Measurements from ENCODE around the gene PRRT3.
A peak's percentile ranks its signal among the peaks of the same experiment; 100 is the strongest.
"Not testable (repeated sequence)": the region's sequence is repeated elsewhere in the genome, so short reads cannot be mapped to it uniquely, and the experiment has no call there.

PRRT3 gene

GRCh38 chr3:9948586-9948985 is 3.6 kb downstream of the PRRT3 start:
- no peak for DNase-seq (ENCODE audit: low read depth, low spot score)
- H3K27ac ChIP-seq, result no peak overlapping the region

- DNase-seq (ENCODE audit: low read depth, low spot score), result no peak
- H3K27ac ChIP-seq, result no peak overlapping the region
Observed at GRCh38 chr3:9947025-9947995, 4.9 kb downstream of the PRRT3 start.

GRCh38 chr3:9946112-9947024 is 5.8 kb downstream of the PRRT3 start:
- no peak overlapping the region for H3K27ac ChIP-seq
- peak; percentile 26 for DNase-seq (ENCODE audit: low read depth, low spot score)

GRCh38 chr3:9945358-9945757 is 6.8 kb downstream of the PRRT3 start:
- no peak overlapping the region for H3K27ac ChIP-seq
- no peak for DNase-seq (ENCODE audit: low read depth, low spot score)

GRCh38 chr3:9944271-9944670 is 7.9 kb downstream of the PRRT3 start:
- no peak for DNase-seq (ENCODE audit: low read depth, low spot score)
- H3K27ac ChIP-seq, result no peak overlapping the region

- H3K27ac ChIP-seq, result no peak overlapping the region
- no peak for DNase-seq (ENCODE audit: low read depth, low spot score)
Observed at GRCh38 chr3:9942934-9943690, 9.1 kb downstream of the PRRT3 start.

- no peak overlapping the region for H3K27ac ChIP-seq
- no peak for DNase-seq (ENCODE audit: low read depth, low spot score)
Observed at GRCh38 chr3:9942164-9942563, 10.0 kb downstream of the PRRT3 start.

GRCh38 chr3:9940746-9941145 is 11.5 kb downstream of the PRRT3 start:
- DNase-seq (ENCODE audit: low read depth, low spot score), result no peak
- no peak overlapping the region for H3K27ac ChIP-seq

- H3K27ac ChIP-seq; DNase-seq (ENCODE audit: low read depth, low spot score): not testable (repeated sequence)
Observed at GRCh38 chr3:9939906-9940305, 12.3 kb downstream of the PRRT3 start.

- DNase-seq (ENCODE audit: low read depth, low spot score), result no peak
- no peak overlapping the region for H3K27ac ChIP-seq
Observed at GRCh38 chr3:9938966-9939365, 13.2 kb downstream of the PRRT3 start.

- H3K27ac ChIP-seq, result no peak overlapping the region
- DNase-seq (ENCODE audit: low read depth, low spot score), result no peak
Observed at GRCh38 chr3:9937486-9938238, 14.5 kb downstream of the PRRT3 start.

- no peak overlapping the region for H3K27ac ChIP-seq
- DNase-seq (ENCODE audit: low read depth, low spot score), result no peak
Observed at GRCh38 chr3:9935966-9936510, 16.2 kb downstream of the PRRT3 start.

GRCh38 chr3:9934993-9935392 is 17.2 kb downstream of the PRRT3 start:
- H3K27ac ChIP-seq, result no peak overlapping the region
- DNase-seq (ENCODE audit: low read depth, low spot score), result no peak

GRCh38 chr3:9934235-9934621 is 18.0 kb downstream of the PRRT3 start:
- peak overlapping the region; percentile 70 for H3K27ac ChIP-seq
- no peak for DNase-seq (ENCODE audit: low read depth, low spot score)

GRCh38 chr3:9933561-9934234 is 18.5 kb downstream of the PRRT3 start, which contains the start of gene CRELD1:
Gene CRELD1, plus strand, starts transcription at chr3:9933834. Its CDS starts 605 bp downstream, at chr3:9934439.
- H3K27ac ChIP-seq, result peak within 1 kb of the TSS; percentile 70
- DNase-seq (ENCODE audit: low read depth, low spot score), result peak; percentile 48

GRCh38 chr3:9932843-9933560 is 19.2 kb downstream of the PRRT3 start:
- no peak for DNase-seq (ENCODE audit: low read depth, low spot score)
- H3K27ac ChIP-seq, result peak overlapping the region; percentile 70

- DNase-seq (ENCODE audit: low read depth, low spot score), result no peak
- peak overlapping the region; percentile 70 for H3K27ac ChIP-seq
Observed at GRCh38 chr3:9932535-9932842, 19.7 kb downstream of the PRRT3 start.

- H3K27ac ChIP-seq, result no peak overlapping the region
- DNase-seq (ENCODE audit: low read depth, low spot score), result no peak
Observed at GRCh38 chr3:9930804-9931418, 21.3 kb downstream of the PRRT3 start.
